Activated CD8-positive, alpha-beta memory T cell treated with anti-CD3 and anti-CD28 coated beads for 48 hours (primary cell): Measurements from ENCODE around the gene CPN2.

Experiments
- DNase-seq, 3 experiments: peaks; one replicate each; pipeline ENCODE4 v3.0.0-alpha.2; 2020; ENCODE audit warnings: low read depth in 2 of 3, low spot score in 2 of 3

The CPN2 gene

GRCh38 chr3:194354315-194354714, 3.2 kb upstream of the CPN2 start:
- no peak for DNase-seq

GRCh38 chr3:194352667-194353246, 1.6 kb upstream of the CPN2 start:
- no peak for DNase-seq

- no peak for DNase-seq
These were observed 916 bp upstream of the CPN2 start for GRCh38 chr3:194351952-194352536.

- no peak for DNase-seq
These were observed 429 bp downstream of the CPN2 start for GRCh38 chr3:194350726-194351071.

- DNase-seq, result no peak
These were observed 2.8 kb downstream of the CPN2 start for GRCh38 chr3:194348354-194348753.

GRCh38 chr3:194346621-194347020, 4.5 kb downstream of the CPN2 start:
- DNase-seq, result no peak

GRCh38 chr3:194346035-194346434, 5.1 kb downstream of the CPN2 start:
- no peak for DNase-seq

- peak; percentile 31 to 58 (median 47) for DNase-seq
These were observed 7.1 kb downstream of the CPN2 start for GRCh38 chr3:194344012-194344411.

GRCh38 chr3:194343561-194343893, 7.6 kb downstream of the CPN2 start:
- no peak for DNase-seq

GRCh38 chr3:194342861-194343560, 8.1 kb downstream of the CPN2 start:
- DNase-seq, result no peak

- DNase-seq, result no peak
These were observed 10.2 kb downstream of the CPN2 start for GRCh38 chr3:194340757-194341400.

GRCh38 chr3:194339840-194340239, 11.3 kb downstream of the CPN2 start:
- DNase-seq, result no peak

- DNase-seq, result no peak
These were observed 11.8 kb downstream of the CPN2 start for GRCh38 chr3:194339356-194339755.

GRCh38 chr3:194337965-194338753, 13.0 kb downstream of the CPN2 start:
- DNase-seq, result no peak

GRCh38 chr3:194336601-194337355, 14.3 kb downstream of the CPN2 start:
- DNase-seq, result no peak

GRCh38 chr3:194333981-194334320, 17.2 kb downstream of the CPN2 start:
- no peak for DNase-seq

- peak; percentile 67 to 91 (median 88) for DNase-seq
These were observed 17.7 kb downstream of the CPN2 start for GRCh38 chr3:194333212-194333980.

- no peak for DNase-seq
These were observed 18.3 kb downstream of the CPN2 start for GRCh38 chr3:194332858-194333211.

GRCh38 chr3:194330579-194330978, 20.5 kb downstream of the CPN2 start:
- DNase-seq, result no peak

- no peak for DNase-seq
These were observed 21.0 kb downstream of the CPN2 start for GRCh38 chr3:194330160-194330559.
